MM.1S (cell line): ENCODE results near the gene LARGE1.

Source experiments
- DNase-seq: peaks from one replicate; pipeline ENCODE4 v3.0.0-alpha.2; 2015
- H2AFZ ChIP-seq: fragments of 300-600 bp; sonication (generic); 2 replicates; pipeline ENCODE4 v1.6.0; 2016; ENCODE audit warnings: antibody characterized with exemption, low read length
- H3F3A ChIP-seq: fragments of 300-600 bp; sonication (generic); 2 replicates; pipeline ENCODE4 v1.6.1; 2016; ENCODE audit warnings: mild to moderate bottlenecking, antibody characterized with exemption, low read length, moderate library complexity, mixed read lengths; ENCODE audit not compliant: insufficient read depth
- H3K27ac ChIP-seq: fragments of 300-600 bp; sonication (generic); 2 replicates; pipeline ENCODE4 v1.5.1; 2016; ENCODE audit warnings: mild to moderate bottlenecking, low read length
- H3K27me3 ChIP-seq: fragments of 300-600 bp; sonication (generic); replicated peaks from 2 replicates; pipeline ENCODE4 v1.6.0; 2016; ENCODE audit warnings: low read length; ENCODE audit not compliant: insufficient read depth
- H3K36me3 ChIP-seq: fragments of 300-600 bp; sonication (generic); replicated peaks from 2 replicates; pipeline ENCODE4 v1.6.1; 2016; ENCODE audit warnings: mild to moderate bottlenecking, low read length, mixed read lengths; ENCODE audit not compliant: insufficient read depth
- H3K4me1 ChIP-seq: fragments of 300-600 bp; sonication (generic); 2 replicates; pipeline ENCODE4 v1.6.1; 2016; ENCODE audit warnings: low read length, mixed read lengths
- H3K4me2 ChIP-seq: fragments of 300-600 bp; sonication (generic); 2 replicates; pipeline ENCODE4 v1.6.0; 2016; ENCODE audit warnings: low read depth, low read length
- H3K4me3 ChIP-seq: fragments of 300-600 bp; sonication (generic); 2 replicates; pipeline ENCODE4 v1.5.1; 2016; ENCODE audit warnings: low read length, mixed read lengths
- H3K79me2 ChIP-seq: fragments of 300-600 bp; sonication (generic); 2 replicates; pipeline ENCODE4 v1.6.1; 2016; ENCODE audit warnings: mixed run types, low read length, mixed read lengths
- H3K9ac ChIP-seq: fragments of 300-600 bp; sonication (generic); 2 replicates; pipeline ENCODE4 v1.6.1; 2016; ENCODE audit warnings: low read length, mixed read lengths
- H3K9me2 ChIP-seq: fragments of 300-600 bp; sonication (generic); replicated peaks from 2 replicates; pipeline ENCODE4 v1.6.1; 2016; ENCODE audit warnings: mild to moderate bottlenecking, low read length, mixed read lengths; ENCODE audit not compliant: insufficient read depth
- H3K9me3 ChIP-seq: fragments of 300-600 bp; sonication (generic); replicated peaks from 2 replicates; pipeline ENCODE4 v1.6.1; 2016; ENCODE audit warnings: mild to moderate bottlenecking, low read length, mixed read lengths; ENCODE audit not compliant: insufficient read depth
- H4K20me1 ChIP-seq: fragments of 300-600 bp; sonication (generic); 2 replicates; pipeline ENCODE4 v1.6.1; 2016; ENCODE audit warnings: mild to moderate bottlenecking, low read length, moderate library complexity, mixed read lengths; ENCODE audit not compliant: insufficient read depth
- EZH2 ChIP-seq: fragments of 300-600 bp; sonication (generic); optimal IDR thresholded peaks from 2 replicates; pipeline ENCODE3; 2017; ENCODE audit warnings: low read depth, mild to moderate bottlenecking, antibody characterized with exemption, low read length, mixed read lengths
- EZH2phosphoT487 ChIP-seq: fragments of 300-600 bp; sonication (generic); IDR thresholded peaks from 2 replicates; pipeline ENCODE4 v1.6.1; 2018; ENCODE audit warnings: antibody characterized with exemption, low read length
- TF ChIP-seq, protein P1 (sequence below): fragments of 300-600 bp; sonication (generic); IDR thresholded peaks from 2 replicates; pipeline ENCODE4 v1.5.1; 2016; ENCODE audit warnings: antibody characterized with exemption, low read length, mixed read lengths

The LARGE1 gene

GRCh38 chr22:33429281-33429680 is 491.0 kb downstream of the LARGE1 start:
- H3K79me2 ChIP-seq = no peaks in the 10 kb centered on the region
- H2AFZ ChIP-seq = no peak overlapping the region
- no peaks in the 10 kb centered on the region for H4K20me1 ChIP-seq
- no peaks in the 10 kb centered on the region; the same call in 1 of the 2 replicates for H3F3A ChIP-seq
- DNase-seq = no peak
- H3K9ac ChIP-seq = no peak overlapping the region
- no peaks in the 10 kb centered on the region for H3K36me3 ChIP-seq
- no peak overlapping the region for H3K27ac ChIP-seq
- TF ChIP-seq, protein P1, sequence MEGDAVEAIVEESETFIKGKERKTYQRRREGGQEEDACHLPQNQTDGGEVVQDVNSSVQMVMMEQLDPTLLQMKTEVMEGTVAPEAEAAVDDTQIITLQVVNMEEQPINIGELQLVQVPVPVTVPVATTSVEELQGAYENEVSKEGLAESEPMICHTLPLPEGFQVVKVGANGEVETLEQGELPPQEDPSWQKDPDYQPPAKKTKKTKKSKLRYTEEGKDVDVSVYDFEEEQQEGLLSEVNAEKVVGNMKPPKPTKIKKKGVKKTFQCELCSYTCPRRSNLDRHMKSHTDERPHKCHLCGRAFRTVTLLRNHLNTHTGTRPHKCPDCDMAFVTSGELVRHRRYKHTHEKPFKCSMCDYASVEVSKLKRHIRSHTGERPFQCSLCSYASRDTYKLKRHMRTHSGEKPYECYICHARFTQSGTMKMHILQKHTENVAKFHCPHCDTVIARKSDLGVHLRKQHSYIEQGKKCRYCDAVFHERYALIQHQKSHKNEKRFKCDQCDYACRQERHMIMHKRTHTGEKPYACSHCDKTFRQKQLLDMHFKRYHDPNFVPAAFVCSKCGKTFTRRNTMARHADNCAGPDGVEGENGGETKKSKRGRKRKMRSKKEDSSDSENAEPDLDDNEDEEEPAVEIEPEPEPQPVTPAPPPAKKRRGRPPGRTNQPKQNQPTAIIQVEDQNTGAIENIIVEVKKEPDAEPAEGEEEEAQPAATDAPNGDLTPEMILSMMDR = no peak
- no peak for TF ChIP-seq EZH2phosphoT487
- no peak for TF ChIP-seq EZH2
- no peaks in the 10 kb centered on the region for H3K27me3 ChIP-seq
- no peaks in the 10 kb centered on the region; the same call in 1 of the 2 replicates for H3K4me1 ChIP-seq
- no peaks in the 10 kb centered on the region for H3K9me2 ChIP-seq
- H3K4me2 ChIP-seq = no peak overlapping the region
- no peak overlapping the region for H3K4me3 ChIP-seq
- H3K9me3 ChIP-seq = no peaks in the 10 kb centered on the region

GRCh38 chr22:33427461-33427860 is 492.8 kb downstream of the LARGE1 start:
- no peaks in the 10 kb centered on the region for H3K9me2 ChIP-seq
- H3K4me3 ChIP-seq = no peak overlapping the region
- H3K9me3 ChIP-seq = no peaks in the 10 kb centered on the region
- no peak overlapping the region for H2AFZ ChIP-seq
- TF ChIP-seq EZH2phosphoT487 = no peak
- no peak for TF ChIP-seq EZH2
- TF ChIP-seq, protein P1 = no peak
- H3K27ac ChIP-seq = no peak overlapping the region
- H3K9ac ChIP-seq = no peak overlapping the region
- no peaks in the 10 kb centered on the region for H3K36me3 ChIP-seq
- no peaks in the 10 kb centered on the region; the same call in 1 of the 2 replicates for H3K4me1 ChIP-seq
- no peaks in the 10 kb centered on the region for H3K79me2 ChIP-seq
- H3K27me3 ChIP-seq = no peaks in the 10 kb centered on the region
- DNase-seq = no peak
- no peak overlapping the region for H3K4me2 ChIP-seq
- no peaks in the 10 kb centered on the region; the same call in 1 of the 2 replicates for H3F3A ChIP-seq
- no peaks in the 10 kb centered on the region for H4K20me1 ChIP-seq

- Histone ChIP-seq H3K27ac (no peak overlapping the region), H3K79me2 (no peaks in the 10 kb centered on the region), H3K4me2 (no peak overlapping the region), H3F3A (no peaks in the 10 kb centered on the region; the same call in 1 of the 2 replicates), H3K9ac (no peak overlapping the region), H4K20me1 (no peaks in the 10 kb centered on the region), H3K9me2 (no peaks in the 10 kb centered on the region), H3K4me1 (no peaks in the 10 kb centered on the region; the same call in 1 of the 2 replicates), H3K4me3 (no peak overlapping the region), H3K9me3 (no peaks in the 10 kb centered on the region), H3K27me3 (no peaks in the 10 kb centered on the region), H3K36me3 (no peaks in the 10 kb centered on the region), H2AFZ (no peak overlapping the region)
- no peak for TF ChIP-seq EZH2
- TF ChIP-seq EZH2phosphoT487 = no peak
- TF ChIP-seq, protein P1 = no peak
- DNase-seq = no peak
These were observed 493.8 kb downstream of the LARGE1 start for GRCh38 chr22:33426451-33426850.
